GM18951 (cell line): ENCODE results near the gene STOX1.
"Not testable (repeated sequence)": the region's sequence is repeated elsewhere in the genome, so short reads cannot be mapped to it uniquely, and the experiment has no call there.

Source experiments
- POLR2A ChIP-seq: IDR thresholded peaks from 4 replicates; pipeline ENCODE4 v1.6.1; 2011; ENCODE audit warnings: mild to moderate bottlenecking; ENCODE audit not compliant: insufficient read length, insufficient read depth; ENCODE audit errors: extremely low read depth
- in situ Hi-C: fragments of 300-500 bp; cut with MboI; formaldehyde crosslinking; loops from one replicate; pipeline ENCODE4 v1.12.0; 2022; ENCODE audit warnings: low sequenced_read_pairs, mixed read lengths, inconsistent platforms; ENCODE audit not compliant: unreplicated experiment

The STOX1 gene

DNA sequence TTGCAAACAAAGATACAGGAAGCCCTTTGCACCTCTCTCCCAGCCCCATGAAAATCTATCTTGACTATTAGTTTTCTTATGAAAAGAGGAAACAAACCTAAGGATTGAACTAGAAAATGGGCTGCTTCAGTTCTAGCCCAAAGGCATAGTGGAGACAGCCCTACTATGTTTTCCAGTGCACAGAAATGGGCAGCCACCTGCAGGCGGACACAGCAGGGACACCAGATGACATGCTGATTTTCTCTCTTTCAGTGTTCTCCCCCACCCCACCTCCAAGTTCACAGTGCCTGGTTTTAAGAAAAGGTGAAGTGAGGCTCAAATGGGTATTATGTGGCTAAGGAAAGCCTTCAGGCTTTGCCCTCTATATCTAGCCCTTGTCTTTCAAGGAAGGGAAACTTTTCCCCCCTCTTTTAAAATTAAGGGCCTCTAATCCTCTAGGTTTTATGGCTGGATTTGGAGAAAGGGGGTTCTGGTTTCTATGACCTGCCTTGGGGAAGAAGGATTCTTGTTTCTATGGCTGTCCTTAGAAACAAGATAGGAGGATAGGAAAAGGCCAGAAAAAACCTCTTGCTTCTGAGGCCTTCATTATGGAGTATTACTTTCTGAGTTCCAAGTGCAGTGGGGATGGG is 50.3 kb downstream of the STOX1 start:
- in situ Hi-C loops = no loop called here
- no peak for TF ChIP-seq POLR2A

DNA sequence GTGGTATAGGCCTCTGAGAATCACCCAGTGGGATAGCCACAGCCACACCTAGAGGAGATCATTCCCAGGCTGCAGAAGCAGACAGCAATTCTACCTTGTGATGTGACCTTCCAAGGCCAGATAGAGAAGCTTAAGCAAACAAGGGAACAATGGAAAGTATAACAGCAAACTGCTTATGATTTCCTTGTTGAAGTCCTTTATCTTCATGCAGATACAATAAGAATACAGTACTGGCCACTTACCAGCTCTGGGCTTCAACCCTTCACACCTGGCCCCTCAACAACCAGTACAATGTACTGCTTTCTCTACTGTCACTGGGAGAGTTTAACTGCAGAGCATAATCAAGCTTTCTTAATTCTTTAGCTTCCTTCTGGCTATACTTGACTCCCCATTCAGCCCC is 51.2 kb downstream of the STOX1 start:
- TF ChIP-seq POLR2A = no peak
- in situ Hi-C loops = no loop called here

DNA sequence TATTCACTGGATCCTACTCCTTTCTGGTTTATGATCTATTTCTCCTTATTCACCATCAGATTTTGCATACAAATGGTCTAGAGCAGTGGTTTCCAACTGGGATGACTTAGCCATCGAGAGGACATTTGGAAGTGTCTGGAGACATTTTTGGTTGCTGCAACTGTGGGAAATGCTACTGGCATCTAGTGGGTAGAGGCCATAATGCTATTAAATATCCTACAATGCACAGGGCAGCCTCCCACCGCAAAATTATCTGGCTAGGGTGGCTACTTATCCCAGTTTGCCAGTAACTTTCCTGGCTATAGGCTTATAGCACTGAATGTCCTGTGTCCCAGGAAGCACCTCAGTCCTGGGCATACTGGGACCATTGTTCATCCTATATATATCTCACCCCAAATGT is 52.3 kb downstream of the STOX1 start:
- in situ Hi-C loops = no loop called here
- TF ChIP-seq POLR2A = no peak

DNA sequence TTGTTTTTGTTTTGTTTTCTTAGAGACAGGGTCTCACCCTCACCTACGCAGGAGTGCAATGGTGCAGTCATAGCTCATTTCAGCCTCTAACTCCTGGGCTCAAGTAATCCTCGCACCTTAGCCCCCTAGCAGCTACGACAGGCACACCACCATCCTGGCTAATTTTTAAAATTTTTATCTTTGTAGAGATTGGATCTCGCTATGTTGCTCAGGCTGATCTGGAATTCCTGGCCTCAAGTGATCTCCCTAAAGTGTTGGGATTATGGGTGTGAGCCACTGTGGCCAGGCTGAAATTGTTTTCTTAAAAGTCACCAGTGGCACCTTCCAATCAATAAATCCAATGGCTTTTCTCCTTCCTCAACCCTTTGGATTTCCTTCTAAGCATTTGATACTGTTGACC is 52.9 kb downstream of the STOX1 start:
- in situ Hi-C loops = no loop called here
- TF ChIP-seq POLR2A = no peak

DNA sequence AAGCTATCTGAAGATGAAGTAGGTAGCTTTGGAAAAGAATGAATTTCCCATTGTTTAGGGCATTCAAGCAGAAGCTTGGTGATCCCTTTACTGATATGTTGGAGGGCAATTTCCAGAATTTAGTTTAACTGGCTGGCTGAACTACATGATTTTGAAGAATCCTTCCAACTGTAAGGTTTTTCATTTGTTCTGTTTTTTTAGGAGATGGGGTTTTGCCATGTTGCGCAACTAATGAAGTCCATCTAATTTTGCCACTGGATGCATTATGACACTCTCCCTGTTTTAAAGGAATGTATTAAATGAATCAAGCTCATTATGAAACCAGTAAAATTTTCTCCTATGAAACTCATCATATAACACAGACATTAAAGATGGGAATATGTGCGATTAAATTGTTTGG is 67.7 kb downstream of the STOX1 start:
- in situ Hi-C loops = no loop called here
- no peak for TF ChIP-seq POLR2A

DNA sequence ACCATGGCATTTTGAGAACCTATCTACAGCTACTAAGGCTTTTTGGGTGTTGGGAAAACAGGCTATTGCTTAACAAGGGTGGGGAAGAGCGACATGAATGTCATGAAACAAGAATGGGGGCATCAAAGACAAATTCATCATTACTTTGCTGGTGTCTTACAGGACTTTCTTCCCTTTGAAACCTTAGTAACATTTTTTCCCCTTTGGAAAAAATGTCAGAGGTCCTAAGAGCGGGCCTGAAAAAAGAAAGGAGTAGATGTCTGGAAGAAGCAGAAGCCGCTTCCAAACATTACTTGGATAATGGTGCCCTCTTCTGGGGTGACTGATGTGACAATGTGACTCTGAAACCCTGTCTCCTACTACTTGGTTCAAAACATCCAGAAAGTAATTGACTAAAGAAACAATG is 70.0 kb downstream of the STOX1 start:
- TF ChIP-seq POLR2A = no peak
- in situ Hi-C loops = no loop called here

DNA sequence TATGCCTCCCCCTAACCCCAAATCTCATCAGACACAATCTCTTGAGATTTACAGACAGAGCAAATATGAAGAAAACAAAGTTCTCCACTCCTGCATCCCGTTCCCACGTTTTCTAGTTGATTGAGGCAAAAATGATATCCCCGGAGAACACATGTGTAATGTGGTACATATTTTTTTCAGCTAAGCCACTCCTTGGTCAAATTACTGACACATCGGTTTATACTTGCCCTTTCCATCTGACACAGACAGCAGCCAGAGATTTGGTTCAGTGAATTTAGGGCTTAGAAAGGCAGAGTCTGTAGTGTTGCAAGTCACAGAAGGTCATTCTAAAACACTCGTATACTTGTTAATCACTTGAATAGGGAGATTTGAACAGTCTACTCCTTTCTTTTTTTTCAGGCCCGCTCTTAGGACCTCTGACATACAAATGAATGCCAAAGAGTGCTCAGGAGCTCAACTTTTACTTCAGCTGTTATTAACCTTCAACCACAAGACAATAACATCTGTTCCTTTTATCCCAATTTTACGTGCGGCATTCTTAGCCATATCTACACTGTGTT is 71.9 kb downstream of the STOX1 start:
- in situ Hi-C loops = no loop called here
- no peak for TF ChIP-seq POLR2A

DNA sequence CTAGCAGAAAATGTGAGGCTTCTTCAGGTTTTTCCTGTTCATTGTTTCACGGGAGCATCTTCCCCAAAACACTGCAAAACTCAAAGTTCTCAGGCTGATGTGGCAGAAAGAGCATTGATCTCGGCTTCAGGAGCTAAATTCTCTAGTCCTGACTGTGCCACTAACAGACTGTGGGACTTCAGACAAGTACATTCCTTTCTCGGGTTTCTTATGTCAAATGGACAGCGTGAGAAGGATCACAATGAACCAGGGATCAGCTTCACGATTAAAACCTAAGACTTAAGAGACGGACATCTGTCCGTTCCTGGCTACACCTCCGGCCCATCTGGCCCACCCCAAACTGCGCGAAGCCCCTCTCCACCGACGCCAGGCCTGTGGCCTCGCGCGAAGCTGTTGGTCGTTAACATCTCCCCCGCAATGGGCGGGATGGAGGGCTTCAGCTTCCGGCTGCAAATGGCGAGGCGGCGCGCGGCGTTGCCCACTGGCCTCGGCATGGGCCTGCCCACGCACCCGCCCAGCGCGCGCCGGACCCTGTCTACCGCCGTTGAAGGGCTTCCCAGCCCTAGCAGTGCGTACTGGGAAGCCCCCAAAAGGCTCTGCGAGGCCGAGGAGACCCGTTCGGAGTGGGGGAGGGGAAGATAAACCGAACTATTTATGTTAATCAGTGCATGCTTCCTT is 73.2 kb downstream of the STOX1 start:
- TF ChIP-seq POLR2A = peak; percentile 68
- in situ Hi-C loops = no loop called here

DNA sequence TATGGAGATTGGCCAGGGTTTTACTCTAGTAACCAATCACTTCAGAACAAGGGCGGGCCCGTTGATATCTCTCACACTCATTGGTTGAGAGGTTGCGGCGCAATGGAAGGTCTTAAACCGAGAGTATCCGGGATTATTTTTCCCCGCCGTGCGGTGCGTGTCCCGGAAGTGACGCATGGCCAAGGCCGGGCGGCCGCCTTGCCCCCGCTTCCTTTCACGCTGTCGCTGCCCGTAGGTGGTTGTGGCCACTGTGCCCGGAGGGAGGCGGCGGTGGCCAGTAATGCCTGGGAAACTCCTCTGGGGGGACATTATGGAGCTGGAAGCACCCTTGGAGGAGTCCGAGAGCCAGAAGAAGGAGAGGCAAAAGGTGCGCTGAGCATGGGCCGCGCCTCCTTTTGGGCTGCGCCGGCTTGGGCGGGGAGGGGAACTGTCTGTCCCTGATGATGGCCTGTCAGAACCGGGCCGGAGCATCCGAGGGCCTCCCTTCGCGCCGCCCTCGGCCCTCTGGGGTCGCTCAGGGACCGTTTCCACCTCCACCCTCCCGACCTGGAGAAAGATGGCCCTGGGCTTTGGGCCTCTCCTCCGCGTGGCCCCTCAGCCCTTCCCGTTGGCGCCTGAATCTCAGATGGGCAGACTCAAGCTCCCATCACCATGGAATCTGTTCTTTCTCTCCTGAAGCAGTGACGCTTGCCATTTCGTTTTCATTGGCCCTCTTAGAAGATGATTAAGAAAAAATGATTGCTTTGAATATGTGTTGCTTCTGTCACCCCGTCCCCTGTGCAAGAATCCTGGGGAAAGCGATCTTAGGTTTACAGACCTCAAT is 74.0 kb downstream of the STOX1 start, which contains the start of gene DDX50:
Gene DDX50 (plus strand): TSS at position 211 of the 823 bp plus-strand sequence. CDS start 70 bp downstream, at position 281.
- in situ Hi-C loops = no loop called here
- peak; percentile 88 for TF ChIP-seq POLR2A

DNA sequence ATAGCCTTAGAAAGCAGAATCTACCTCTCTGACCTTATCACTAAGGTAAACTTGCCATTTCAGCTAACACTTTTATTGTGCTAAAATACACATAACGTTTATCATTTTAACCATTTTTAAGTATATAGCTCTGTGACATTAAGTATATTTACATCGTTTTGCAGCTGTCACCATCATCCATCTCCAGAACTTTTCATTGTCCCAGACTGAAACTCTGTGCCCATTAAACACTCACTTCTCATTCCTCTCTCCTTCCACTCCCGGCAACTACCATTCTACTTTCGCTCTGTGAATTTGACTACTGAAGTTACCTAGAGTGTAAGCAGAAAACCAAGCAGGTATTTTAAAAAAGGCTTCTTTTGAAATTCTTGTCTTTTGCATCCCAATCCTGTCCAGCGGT is 75.1 kb downstream of the STOX1 start:
- TF ChIP-seq POLR2A = no peak
- in situ Hi-C loops = no loop called here

DNA sequence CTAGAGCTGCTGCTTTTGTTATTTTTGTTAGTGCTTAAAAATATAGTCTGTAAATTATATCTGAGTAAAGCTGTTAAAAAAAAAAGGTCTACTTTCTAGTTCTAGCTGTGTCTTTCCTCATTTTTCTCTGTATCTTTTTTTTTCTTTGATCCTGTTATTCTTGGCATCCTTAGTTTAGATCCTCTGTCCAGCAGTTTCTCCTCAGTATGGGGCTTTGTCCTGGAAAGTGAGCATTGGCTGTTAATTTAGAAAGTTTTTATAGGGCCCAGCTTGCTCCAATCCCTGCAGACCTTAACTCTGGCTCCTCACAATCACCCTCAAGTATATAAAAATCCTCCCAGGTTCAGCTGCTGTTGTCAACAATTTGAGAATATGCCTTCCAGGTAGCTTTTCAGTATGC is 97.3 kb downstream of the STOX1 start:
- in situ Hi-C loops = no loop called here

DNA sequence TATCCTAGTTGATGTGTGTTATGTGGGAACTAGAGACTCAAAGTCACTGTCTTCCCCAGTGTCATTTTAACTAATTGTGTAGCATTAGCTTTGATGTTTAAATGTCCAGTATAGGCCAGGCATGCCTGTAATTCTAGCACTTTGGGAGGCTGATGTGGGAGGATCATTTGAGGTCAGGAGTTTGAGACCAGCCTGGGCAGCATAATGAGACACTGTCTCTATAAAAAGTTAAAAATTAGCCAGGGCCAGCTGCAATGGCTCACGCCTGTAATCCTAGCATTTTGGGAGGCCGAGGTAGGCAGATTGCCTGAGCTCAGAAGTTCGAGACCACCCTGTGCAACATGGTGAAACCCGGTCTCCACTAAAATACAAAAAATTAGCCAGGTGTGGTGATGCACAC is 98.2 kb downstream of the STOX1 start:
- TF ChIP-seq POLR2A = no peak

More for the DNA sequence above, 97.3 kb downstream of the STOX1 start:
- no peak for TF ChIP-seq POLR2A

DNA sequence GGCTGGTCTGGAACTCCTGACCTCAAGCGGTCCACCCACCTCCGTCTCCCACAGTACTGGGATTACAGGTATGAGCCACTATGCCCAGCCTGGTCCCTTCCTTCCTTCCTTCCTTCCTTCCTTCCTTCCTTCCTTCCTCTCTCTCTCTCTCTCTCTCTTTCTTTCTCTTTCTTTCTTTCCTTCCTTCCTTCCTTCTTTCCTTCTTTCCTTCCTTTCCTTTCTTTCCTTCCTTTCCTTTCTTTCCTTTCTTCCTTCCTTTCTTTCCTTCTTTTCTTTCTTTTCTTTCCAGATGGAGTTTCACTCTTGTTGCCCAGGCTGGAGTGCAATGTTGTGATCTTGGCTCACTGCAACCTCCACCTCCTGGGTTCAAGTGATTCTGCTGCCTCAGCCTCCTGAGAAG is 101.8 kb downstream of the STOX1 start:
- in situ Hi-C loops = not testable (repeated sequence)

More for the DNA sequence above, 98.2 kb downstream of the STOX1 start:
- in situ Hi-C loops = no loop called here

DNA sequence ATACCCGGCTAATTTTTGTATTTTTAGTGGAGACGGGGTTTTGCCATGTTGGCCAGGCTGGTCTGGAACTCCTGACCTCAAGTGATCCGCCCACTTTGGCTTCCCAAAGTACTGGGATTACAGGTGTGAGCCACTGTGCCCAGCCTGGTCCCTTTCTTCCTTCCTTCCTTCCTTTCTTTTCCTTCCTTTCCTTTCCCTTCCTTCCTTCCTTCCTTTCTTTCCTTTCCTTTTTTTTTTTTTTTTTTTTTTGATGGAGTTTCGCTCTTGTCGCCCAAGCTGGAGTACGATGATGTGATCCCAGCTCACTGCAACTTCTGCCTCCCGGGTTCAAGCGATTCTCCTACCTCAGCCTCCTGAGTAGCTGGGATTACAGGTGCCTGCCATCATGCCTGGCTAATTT is 102.6 kb downstream of the STOX1 start:
- in situ Hi-C loops = not testable (repeated sequence)

DNA sequence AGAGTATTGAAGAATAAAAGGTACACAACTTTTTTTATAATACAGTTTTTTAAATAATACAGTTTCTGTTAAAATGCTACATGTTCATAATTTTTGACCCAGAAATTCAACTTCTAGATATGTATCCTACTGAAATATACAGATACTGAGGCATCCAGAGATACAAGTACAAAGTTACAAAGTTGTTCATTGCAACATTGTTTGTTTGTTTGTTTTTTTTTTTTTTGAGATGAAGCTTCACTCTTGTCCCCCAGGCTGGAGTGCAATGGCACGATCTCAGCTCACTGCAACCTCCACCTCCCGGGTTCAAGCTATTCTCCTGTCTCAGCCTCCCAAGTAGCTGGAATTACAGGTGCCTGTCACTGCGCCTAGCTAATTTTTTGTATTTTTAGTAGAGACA is 105.5 kb downstream of the STOX1 start:
- in situ Hi-C loops = not testable (repeated sequence)
